H9 (cell line): ENCODE data around the gene APCDD1L. TPM values are rescaled to one million over a fixed set of nuclear protein-coding genes. Genes with fewer than 3 reads are reported as not detected.

Experiments
- DNase-seq: peaks from one replicate; pipeline ENCODE4 v3.0.0-alpha.2; 2017
- H2AFZ ChIP-seq: one replicate; pipeline ENCODE4 v1.6.1; 2013; ENCODE audit warnings: mild to moderate bottlenecking, low read length, control low read depth, moderate library complexity
- H2AK5ac ChIP-seq: 2 replicates; pipeline ENCODE4 v1.6.1; 2013; ENCODE audit warnings: low read length, control low read depth, mixed read lengths; ENCODE audit not compliant: insufficient read length
- H2BK120ac ChIP-seq: one replicate; pipeline ENCODE4 v1.6.1; 2013; ENCODE audit warnings: low read depth, mild to moderate bottlenecking, low read length, control low read depth, inconsistent platforms; ENCODE audit not compliant: poor library complexity, severe bottlenecking
- H2BK12ac ChIP-seq: 2 replicates; pipeline ENCODE4 v1.6.1; 2013; ENCODE audit warnings: low read length, control low read depth, mixed read lengths, low read depth; ENCODE audit not compliant: insufficient read length
- H2BK15ac ChIP-seq: 2 replicates; pipeline ENCODE4 v1.6.1; 2013; ENCODE audit warnings: low read depth, low read length, control low read depth
- H2BK20ac ChIP-seq: one replicate; pipeline ENCODE4 v1.6.1; 2013; ENCODE audit warnings: low read depth, mild to moderate bottlenecking, low read length, control low read depth, inconsistent platforms; ENCODE audit not compliant: poor library complexity, severe bottlenecking
- H2BK5ac ChIP-seq: 2 replicates; pipeline ENCODE4 v1.6.1; 2013; ENCODE audit warnings: low read length, control low read depth, mixed read lengths; ENCODE audit not compliant: insufficient read length
- H3K14ac ChIP-seq: 2 replicates; pipeline ENCODE4 v1.6.1; 2013; ENCODE audit warnings: low read length, control low read depth; ENCODE audit not compliant: insufficient read depth
- H3K18ac ChIP-seq: 2 replicates; pipeline ENCODE4 v1.6.1; 2013; ENCODE audit warnings: low read depth, mild to moderate bottlenecking, mixed read lengths, low read length, control low read depth; ENCODE audit not compliant: insufficient read length
- H3K23ac ChIP-seq: 2 replicates; pipeline ENCODE4 v1.6.1; 2013; ENCODE audit warnings: low read length, control low read depth, mixed read lengths, low read depth; ENCODE audit not compliant: insufficient read length
- H3K23me2 ChIP-seq: 2 replicates; pipeline ENCODE4 v1.6.1; 2013; ENCODE audit warnings: low read depth, mild to moderate bottlenecking, mixed read lengths, low read length, control low read depth; ENCODE audit not compliant: insufficient read length, poor library complexity, severe bottlenecking
- H3K27ac ChIP-seq: 2 replicates; pipeline ENCODE4 v1.5.1; 2013; ENCODE audit warnings: low read length, control low read depth, mixed read lengths, low read depth; ENCODE audit not compliant: insufficient read length
- H3K27me3 ChIP-seq: 2 replicates; pipeline ENCODE4 v1.6.1; 2013; ENCODE audit warnings: low read length, control low read depth, inconsistent platforms; ENCODE audit not compliant: insufficient read depth
- H3K4ac ChIP-seq: 2 replicates; pipeline ENCODE4 v1.6.1; 2013; ENCODE audit warnings: low read depth, mild to moderate bottlenecking, control low read depth, inconsistent platforms, low read length, moderate library complexity
- H3K4me1 ChIP-seq: 2 replicates; pipeline ENCODE4 v1.6.1; 2013; ENCODE audit warnings: low read length, control low read depth, inconsistent platforms; ENCODE audit not compliant: insufficient read depth
- H3K4me2 ChIP-seq: 2 replicates; pipeline ENCODE4 v1.6.1; 2013; ENCODE audit warnings: low read length, control low read depth, mixed read lengths; ENCODE audit not compliant: insufficient read length, insufficient read depth
- H3K56ac ChIP-seq: 2 replicates; pipeline ENCODE4 v1.6.1; 2013; ENCODE audit warnings: low read depth, mild to moderate bottlenecking, mixed read lengths, low read length, control low read depth; ENCODE audit not compliant: insufficient read length
- H3K79me1 ChIP-seq: 2 replicates; pipeline ENCODE4 v1.6.1; 2013; ENCODE audit warnings: low read depth, mild to moderate bottlenecking, moderate library complexity, low read length, control low read depth, inconsistent platforms; ENCODE audit not compliant: insufficient read depth, poor library complexity, severe bottlenecking
- H3K79me2 ChIP-seq: 2 replicates; pipeline ENCODE4 v1.6.1; 2013; ENCODE audit warnings: low read length, control low read depth, inconsistent platforms; ENCODE audit not compliant: insufficient read depth
- H3K9ac ChIP-seq: 2 replicates; pipeline ENCODE4 v1.6.1; 2013; ENCODE audit warnings: low read length, control low read depth, mixed read lengths; ENCODE audit not compliant: insufficient read length; ENCODE audit errors: extremely low read depth
- H3K9me3 ChIP-seq: one replicate; pipeline ENCODE4 v1.6.1; 2013; ENCODE audit warnings: low read depth, low read length, inconsistent platforms; ENCODE audit not compliant: control insufficient read depth
- H3T11ph ChIP-seq: one replicate; pipeline ENCODE4 v1.6.1; 2013; ENCODE audit warnings: mild to moderate bottlenecking, low read length, control low read depth, inconsistent platforms
- H4K20me1 ChIP-seq: one replicate; pipeline ENCODE4 v1.6.1; 2013; ENCODE audit not compliant: control insufficient read depth, insufficient read length, insufficient read depth
- H4K5ac ChIP-seq: 2 replicates; pipeline ENCODE4 v1.6.1; 2013; ENCODE audit warnings: low read depth, mild to moderate bottlenecking, mixed read lengths, low read length, control low read depth; ENCODE audit not compliant: insufficient read length
- H4K8ac ChIP-seq: replicated peaks from 2 replicates; pipeline ENCODE4 v1.6.1; 2013; ENCODE audit warnings: low read length, control low read depth, mixed read lengths, low read depth; ENCODE audit not compliant: insufficient read length
- H4K91ac ChIP-seq: 2 replicates; pipeline ENCODE4 v1.6.1; 2013; ENCODE audit warnings: low read depth, mild to moderate bottlenecking, moderate library complexity, mixed read lengths, low read length, control low read depth; ENCODE audit not compliant: insufficient read length
- H3K27ac Mint-ChIP-seq, 3 experiments: 2 replicates in 2 of 3; 3 replicates in 1 of 3; pipeline ENCODE4 v1.8.0; 2020 to 2021; ENCODE audit warnings: mixed read lengths in 3 of 3, mild to moderate bottlenecking in 1 of 3, moderate library complexity in 1 of 3
- H3K27me3 Mint-ChIP-seq: 2 replicates; pipeline ENCODE4 v1.8.0; 2021; ENCODE audit warnings: low read depth, mild to moderate bottlenecking, moderate library complexity, mixed read lengths
- H3K36me3 Mint-ChIP-seq, 3 experiments: 2 replicates in 2 of 3; 3 replicates in 1 of 3; pipeline ENCODE4 v1.8.0; 2020 to 2021; ENCODE audit warnings: low read depth in 3 of 3, mixed read lengths in 3 of 3; ENCODE audit not compliant: insufficient read depth in 1 of 3
- H3K4me1 Mint-ChIP-seq, 2 experiments: 2 replicates each; pipeline ENCODE4 v1.8.0; 2020; ENCODE audit warnings: mixed read lengths in 2 of 2
- H3K4me3 Mint-ChIP-seq, 2 experiments: 2 replicates in 1 of 2; 3 replicates in 1 of 2; pipeline ENCODE4 v1.8.0; 2020 to 2021; ENCODE audit warnings: mild to moderate bottlenecking in 2 of 2, mixed read lengths in 2 of 2, moderate library complexity in 1 of 2
- H3K9me3 Mint-ChIP-seq, 2 experiments: 2 replicates in 1 of 2; 3 replicates in 1 of 2; pipeline ENCODE4 v1.8.0; 2020; ENCODE audit warnings: mild to moderate bottlenecking in 2 of 2, mixed read lengths in 2 of 2, moderate library complexity in 1 of 2
- WGBS: extraction: QIAGEN DNeasy Blood & Tissue Kit; methylation state at CpG from one replicate; pipeline ENCODE4 v1.1.7; 2013; ENCODE audit warnings: missing lambda C conversion rate, low lambda C conversion rate, mixed read lengths; ENCODE audit not compliant: insufficient read length; ENCODE audit errors: extremely low coverage; 5-methylcytosine and 5-hydroxymethylcytosine counted together
- total RNA-seq: library from RNA; stranded (reverse); gene quantifications from 2 replicates; pipeline ENCODE4 v1.2.1, GENCODE V29; 2021
- TF ChIP-seq, protein P1 (sequence below): fragments of 200-600 bp; sonication (generic); conservative IDR thresholded peaks from 3 replicates; pipeline ENCODE4 v1.8.0; 2021; ENCODE audit warnings: antibody characterized with exemption, mild to moderate bottlenecking

APCDD1L gene
- total RNA-seq, 1 experiment from 2014 or later = 0.68 TPM

DNA sequence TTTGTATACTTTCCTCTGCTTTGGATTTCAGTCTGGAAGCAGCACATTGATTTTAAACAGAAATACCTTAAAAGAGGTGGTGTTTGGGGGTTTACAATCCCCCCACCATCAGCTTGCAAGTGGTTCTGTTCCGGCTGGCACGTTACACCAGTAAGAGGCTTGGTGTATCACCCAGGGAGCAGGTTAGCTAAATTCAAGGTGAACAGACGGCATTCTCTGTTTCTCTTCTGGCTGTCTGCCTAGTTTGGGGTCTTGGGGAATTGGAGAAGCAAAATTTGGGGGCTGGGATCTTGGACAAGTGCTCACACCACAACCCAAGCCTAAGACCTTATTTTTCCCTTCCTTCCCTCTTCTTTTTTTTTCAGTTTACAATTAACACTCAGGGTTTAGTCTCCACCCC, 7.5 kb upstream of the APCDD1L start:
- no peak overlapping the region; a peak in 1 of 5 replicates for H3K4me3 Mint-ChIP-seq
- peaks cover 22 to 31% (median 24%) of the 10 kb centered on the region in 3 experiments for H3K36me3 Mint-ChIP-seq
- H4K91ac ChIP-seq = no peak overlapping the region
- no peak overlapping the region for H3T11ph ChIP-seq
- H3K14ac ChIP-seq = no peak overlapping the region
- H4K5ac ChIP-seq = no peak overlapping the region
- no peaks in the 10 kb centered on the region for H3K23me2 ChIP-seq
- peaks cover 7% of the 10 kb centered on the region; the same call in 1 of the 2 replicates for H3K4me1 ChIP-seq
- peaks cover 10% of the 10 kb centered on the region for H3K9me3 ChIP-seq
- no peak overlapping the region for H3K27ac ChIP-seq
- H3K4ac ChIP-seq = no peak overlapping the region
- no peaks in the 10 kb centered on the region for H4K20me1 ChIP-seq
- no peak overlapping the region for H2AFZ ChIP-seq
- H3K9ac ChIP-seq = no peak overlapping the region
- no peaks in the 10 kb centered on the region for H3K27me3 ChIP-seq
- H3K4me2 ChIP-seq = no peak overlapping the region
- H3K4me1 Mint-ChIP-seq = peaks cover 16 to 25% of the 10 kb centered on the region in 2 experiments
- no peaks in the 10 kb centered on the region for H3K79me1 ChIP-seq
- no peak overlapping the region for H2AK5ac ChIP-seq
- peaks cover 33 to 38% of the 10 kb centered on the region in 2 experiments for H3K9me3 Mint-ChIP-seq
- peak; percentile 3 for DNase-seq
- peaks cover 34% of the 10 kb centered on the region for H3K27me3 Mint-ChIP-seq
- no peak overlapping the region for H3K27ac Mint-ChIP-seq
- H3K79me2 ChIP-seq = no peaks in the 10 kb centered on the region
- H2BK20ac ChIP-seq = no peak overlapping the region
- H2BK120ac ChIP-seq = no peak overlapping the region
- H3K18ac ChIP-seq = peak overlapping the region; percentile 25
- no CpG with 5 or more reads among the region's 3 CpGs for WGBS
- TF ChIP-seq, protein P1, sequence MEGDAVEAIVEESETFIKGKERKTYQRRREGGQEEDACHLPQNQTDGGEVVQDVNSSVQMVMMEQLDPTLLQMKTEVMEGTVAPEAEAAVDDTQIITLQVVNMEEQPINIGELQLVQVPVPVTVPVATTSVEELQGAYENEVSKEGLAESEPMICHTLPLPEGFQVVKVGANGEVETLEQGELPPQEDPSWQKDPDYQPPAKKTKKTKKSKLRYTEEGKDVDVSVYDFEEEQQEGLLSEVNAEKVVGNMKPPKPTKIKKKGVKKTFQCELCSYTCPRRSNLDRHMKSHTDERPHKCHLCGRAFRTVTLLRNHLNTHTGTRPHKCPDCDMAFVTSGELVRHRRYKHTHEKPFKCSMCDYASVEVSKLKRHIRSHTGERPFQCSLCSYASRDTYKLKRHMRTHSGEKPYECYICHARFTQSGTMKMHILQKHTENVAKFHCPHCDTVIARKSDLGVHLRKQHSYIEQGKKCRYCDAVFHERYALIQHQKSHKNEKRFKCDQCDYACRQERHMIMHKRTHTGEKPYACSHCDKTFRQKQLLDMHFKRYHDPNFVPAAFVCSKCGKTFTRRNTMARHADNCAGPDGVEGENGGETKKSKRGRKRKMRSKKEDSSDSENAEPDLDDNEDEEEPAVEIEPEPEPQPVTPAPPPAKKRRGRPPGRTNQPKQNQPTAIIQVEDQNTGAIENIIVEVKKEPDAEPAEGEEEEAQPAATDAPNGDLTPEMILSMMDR = no peak
- H4K8ac ChIP-seq = no peak overlapping the region
- no peak overlapping the region for H2BK5ac ChIP-seq
- H3K23ac ChIP-seq = no peak overlapping the region
- no peak overlapping the region for H2BK12ac ChIP-seq
- no peak overlapping the region for H3K56ac ChIP-seq
- H2BK15ac ChIP-seq = no peak overlapping the region
